ENCODE measurements around the gene TBX10. TPM values are rescaled to one million over a fixed set of nuclear protein-coding genes. Genes with fewer than 3 reads are reported as not detected.

TBX10 gene
- total RNA-seq, 1 experiment from 2014 or later = not detected

DNA sequence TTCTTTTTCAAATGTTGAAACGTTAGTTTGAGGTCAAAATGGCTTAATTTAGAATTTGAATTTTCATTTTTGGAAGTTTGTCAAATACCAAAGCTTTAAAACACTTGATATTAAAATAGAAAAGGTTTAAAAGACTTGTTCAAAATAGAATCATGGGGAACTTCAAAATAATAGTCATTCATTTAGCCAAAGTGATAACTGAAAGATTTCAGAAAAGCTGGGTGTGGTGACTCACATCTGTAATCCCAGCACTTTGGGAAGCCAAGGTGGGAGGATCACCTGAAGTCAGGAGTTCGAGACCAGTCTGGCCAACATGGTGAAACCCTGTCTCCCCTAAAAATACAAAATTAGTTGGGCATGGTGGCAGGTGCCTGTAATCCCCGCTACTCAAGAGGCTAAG, 45.1 kb downstream of the TBX10 start:
- Histone ChIP-seq H3K9me3 (ENCODE audit: control insufficient read depth in 1 of 2, insufficient read depth in 1 of 2, low read depth in 1 of 2, low read length in 2 of 2) (no peaks in the 10 kb centered on the region), H3K4me2 (ENCODE audit: low read length) (no peak overlapping the region), H3K4me3 (replicated peaks in 1 of 2; ENCODE audit: low read depth in 1 of 2, low read length in 2 of 2) (no peak overlapping the region), H3K36me3 (ENCODE audit: control insufficient read depth in 1 of 2, insufficient read depth in 2 of 2, low read length in 2 of 2) (no peaks in the 10 kb centered on the region), H3K9ac (ENCODE audit: low read length) (no peak overlapping the region), H4K20me1 (ENCODE audit: insufficient read depth) (no peaks in the 10 kb centered on the region), H2AFZ (ENCODE audit: low read depth, low read length, poor library complexity, severe bottlenecking) (no peak overlapping the region), H3K79me2 (ENCODE audit: insufficient read depth, low read length) (no peaks in the 10 kb centered on the region), H3K9me2 (ENCODE audit: insufficient read depth) (no peaks in the 10 kb centered on the region), H3K4me1 (ENCODE audit: control insufficient read depth in 1 of 2, insufficient read depth in 2 of 2, low read length in 2 of 2) (no peaks in the 10 kb centered on the region), H3K27ac (ENCODE audit: low read depth, low read length) (no peak overlapping the region), H3K27me3 (ENCODE audit: insufficient read depth, low read length) (no peaks in the 10 kb centered on the region)
- ChIA-PET POLR2A (interaction anchor here (2.4 kb wide), 1 partner anchor 11 kb away, joined by 8 read pairs; the partner anchor contains the start of gene GSTP1), CTCF (interaction anchor here (0.8 kb wide), 1 partner anchor 10 kb away, joined by 3 read pairs; no protein-coding TSS in a partner anchor), RAD21 (ENCODE audit: low non-redundant PET in 1 of 2, low total read pairs in 2 of 2, uncharacterized antibody in 2 of 2, unreplicated experiment in 2 of 2) (no interaction called here)
- BruUV-seq (replicated peaks) = no TSS peak
- DNase-seq (ENCODE audit: low read depth, low spot score) (no peak), ATAC-seq (no peak)
- intact Hi-C loops (cut with micrococcal nuclease) = no loop called here
- TF ChIP-seq CEBPB (IDR thresholded peaks at IDR 0.05; ENCODE audit: low read depth) = no peak
- no peak for TF ChIP-seq RAD21 (IDR thresholded peaks at IDR 0.05; ENCODE audit: low read depth)
- no peak for TF ChIP-seq ZNF274 (IDR thresholded peaks at IDR 0.05; ENCODE audit: low read depth, low read length)
- no peak for TF ChIP-seq EZH2phosphoT487 (IDR thresholded peaks at IDR 0.05; ENCODE audit: borderline replicate concordance)
- no peak for TF ChIP-seq EGR1 (IDR thresholded peaks at IDR 0.05; ENCODE audit: low read depth)
- TF ChIP-seq EZH2 (IDR thresholded peaks at IDR 0.05) = no peak
- TF ChIP-seq POLR2AphosphoS5 (IDR thresholded peaks at IDR 0.05; ENCODE audit: low read depth, low read length) = no peak
- TF ChIP-seq, protein P1, sequence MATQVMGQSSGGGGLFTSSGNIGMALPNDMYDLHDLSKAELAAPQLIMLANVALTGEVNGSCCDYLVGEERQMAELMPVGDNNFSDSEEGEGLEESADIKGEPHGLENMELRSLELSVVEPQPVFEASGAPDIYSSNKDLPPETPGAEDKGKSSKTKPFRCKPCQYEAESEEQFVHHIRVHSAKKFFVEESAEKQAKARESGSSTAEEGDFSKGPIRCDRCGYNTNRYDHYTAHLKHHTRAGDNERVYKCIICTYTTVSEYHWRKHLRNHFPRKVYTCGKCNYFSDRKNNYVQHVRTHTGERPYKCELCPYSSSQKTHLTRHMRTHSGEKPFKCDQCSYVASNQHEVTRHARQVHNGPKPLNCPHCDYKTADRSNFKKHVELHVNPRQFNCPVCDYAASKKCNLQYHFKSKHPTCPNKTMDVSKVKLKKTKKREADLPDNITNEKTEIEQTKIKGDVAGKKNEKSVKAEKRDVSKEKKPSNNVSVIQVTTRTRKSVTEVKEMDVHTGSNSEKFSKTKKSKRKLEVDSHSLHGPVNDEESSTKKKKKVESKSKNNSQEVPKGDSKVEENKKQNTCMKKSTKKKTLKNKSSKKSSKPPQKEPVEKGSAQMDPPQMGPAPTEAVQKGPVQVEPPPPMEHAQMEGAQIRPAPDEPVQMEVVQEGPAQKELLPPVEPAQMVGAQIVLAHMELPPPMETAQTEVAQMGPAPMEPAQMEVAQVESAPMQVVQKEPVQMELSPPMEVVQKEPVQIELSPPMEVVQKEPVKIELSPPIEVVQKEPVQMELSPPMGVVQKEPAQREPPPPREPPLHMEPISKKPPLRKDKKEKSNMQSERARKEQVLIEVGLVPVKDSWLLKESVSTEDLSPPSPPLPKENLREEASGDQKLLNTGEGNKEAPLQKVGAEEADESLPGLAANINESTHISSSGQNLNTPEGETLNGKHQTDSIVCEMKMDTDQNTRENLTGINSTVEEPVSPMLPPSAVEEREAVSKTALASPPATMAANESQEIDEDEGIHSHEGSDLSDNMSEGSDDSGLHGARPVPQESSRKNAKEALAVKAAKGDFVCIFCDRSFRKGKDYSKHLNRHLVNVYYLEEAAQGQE (IDR thresholded peaks at IDR 0.05; ENCODE audit: low read depth) = no peak
- no peak for TF ChIP-seq SIN3A (IDR thresholded peaks at IDR 0.05; ENCODE audit: low read depth)
- TF ChIP-seq, protein P2, sequence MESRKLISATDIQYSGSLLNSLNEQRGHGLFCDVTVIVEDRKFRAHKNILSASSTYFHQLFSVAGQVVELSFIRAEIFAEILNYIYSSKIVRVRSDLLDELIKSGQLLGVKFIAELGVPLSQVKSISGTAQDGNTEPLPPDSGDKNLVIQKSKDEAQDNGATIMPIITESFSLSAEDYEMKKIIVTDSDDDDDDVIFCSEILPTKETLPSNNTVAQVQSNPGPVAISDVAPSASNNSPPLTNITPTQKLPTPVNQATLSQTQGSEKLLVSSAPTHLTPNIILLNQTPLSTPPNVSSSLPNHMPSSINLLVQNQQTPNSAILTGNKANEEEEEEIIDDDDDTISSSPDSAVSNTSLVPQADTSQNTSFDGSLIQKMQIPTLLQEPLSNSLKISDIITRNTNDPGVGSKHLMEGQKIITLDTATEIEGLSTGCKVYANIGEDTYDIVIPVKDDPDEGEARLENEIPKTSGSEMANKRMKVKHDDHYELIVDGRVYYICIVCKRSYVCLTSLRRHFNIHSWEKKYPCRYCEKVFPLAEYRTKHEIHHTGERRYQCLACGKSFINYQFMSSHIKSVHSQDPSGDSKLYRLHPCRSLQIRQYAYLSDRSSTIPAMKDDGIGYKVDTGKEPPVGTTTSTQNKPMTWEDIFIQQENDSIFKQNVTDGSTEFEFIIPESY (IDR thresholded peaks at IDR 0.05; ENCODE audit: extremely low read depth, insufficient replicate concordance, low read length) = no peak
- TF ChIP-seq, protein P3, sequence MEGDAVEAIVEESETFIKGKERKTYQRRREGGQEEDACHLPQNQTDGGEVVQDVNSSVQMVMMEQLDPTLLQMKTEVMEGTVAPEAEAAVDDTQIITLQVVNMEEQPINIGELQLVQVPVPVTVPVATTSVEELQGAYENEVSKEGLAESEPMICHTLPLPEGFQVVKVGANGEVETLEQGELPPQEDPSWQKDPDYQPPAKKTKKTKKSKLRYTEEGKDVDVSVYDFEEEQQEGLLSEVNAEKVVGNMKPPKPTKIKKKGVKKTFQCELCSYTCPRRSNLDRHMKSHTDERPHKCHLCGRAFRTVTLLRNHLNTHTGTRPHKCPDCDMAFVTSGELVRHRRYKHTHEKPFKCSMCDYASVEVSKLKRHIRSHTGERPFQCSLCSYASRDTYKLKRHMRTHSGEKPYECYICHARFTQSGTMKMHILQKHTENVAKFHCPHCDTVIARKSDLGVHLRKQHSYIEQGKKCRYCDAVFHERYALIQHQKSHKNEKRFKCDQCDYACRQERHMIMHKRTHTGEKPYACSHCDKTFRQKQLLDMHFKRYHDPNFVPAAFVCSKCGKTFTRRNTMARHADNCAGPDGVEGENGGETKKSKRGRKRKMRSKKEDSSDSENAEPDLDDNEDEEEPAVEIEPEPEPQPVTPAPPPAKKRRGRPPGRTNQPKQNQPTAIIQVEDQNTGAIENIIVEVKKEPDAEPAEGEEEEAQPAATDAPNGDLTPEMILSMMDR (IDR thresholded peaks at IDR 0.05 in 2 of 3, conservative IDR thresholded peaks at IDR 0.05 in 1 of 3; ENCODE audit: borderline replicate concordance in 1 of 3, insufficient read depth in 1 of 3, low read depth in 2 of 3, low read length in 2 of 3) = no peak
- no peak for TF ChIP-seq ZFX (IDR thresholded peaks at IDR 0.05)
- TF ChIP-seq CBX3 (IDR thresholded peaks at IDR 0.05; ENCODE audit: low read depth) = no peak
- TF ChIP-seq SRF (IDR thresholded peaks at IDR 0.05; ENCODE audit: low read depth) = no peak

Measured in HCT116 (cell line).